Activated T-cell treated with anti-CD3 and anti-CD28 coated beads for 1 hour (primary cell): ENCODE measurements around the gene CALY.
A peak's percentile ranks its signal among the peaks of the same experiment; 100 is the strongest.

Source experiments
- DNase-seq: peaks from one replicate; pipeline ENCODE4 v3.0.0-alpha.2; 2020; ENCODE audit warnings: low read depth

The CALY gene

GRCh38 chr10:133350950-133351329, 14.2 kb upstream of the CALY start:
- no peak for DNase-seq

GRCh38 chr10:133350283-133350949, 13.7 kb upstream of the CALY start:
- DNase-seq, result no peak

DNA sequence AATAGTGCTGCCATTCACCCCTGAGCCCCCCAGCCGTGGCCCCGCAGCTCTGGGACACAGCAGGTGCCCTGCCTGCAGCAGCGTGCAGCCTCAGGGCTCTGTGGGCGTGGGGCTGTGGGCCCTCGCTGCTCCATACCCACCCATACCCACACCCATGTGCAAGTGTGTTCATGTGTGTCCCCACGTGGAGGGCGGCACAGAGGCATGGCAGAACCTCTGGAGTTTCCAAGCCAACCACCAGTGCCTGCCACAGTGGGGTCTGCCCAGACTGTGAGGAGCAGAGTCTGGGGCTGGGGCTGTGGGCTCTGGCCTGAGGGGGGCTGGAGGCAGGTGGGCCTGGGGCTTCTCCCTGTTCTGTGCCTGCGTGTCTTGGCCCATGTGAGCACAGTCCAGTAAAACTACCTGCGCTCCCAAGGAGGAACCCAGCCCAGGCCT, 12.9 kb upstream of the CALY start:
- no peak for DNase-seq

- DNase-seq, result no peak
Measured at GRCh38 chr10:133349160-133349568, 12.5 kb upstream of the CALY start.

- DNase-seq, result no peak
Measured at GRCh38 chr10:133347710-133348517, 11.2 kb upstream of the CALY start.

DNA sequence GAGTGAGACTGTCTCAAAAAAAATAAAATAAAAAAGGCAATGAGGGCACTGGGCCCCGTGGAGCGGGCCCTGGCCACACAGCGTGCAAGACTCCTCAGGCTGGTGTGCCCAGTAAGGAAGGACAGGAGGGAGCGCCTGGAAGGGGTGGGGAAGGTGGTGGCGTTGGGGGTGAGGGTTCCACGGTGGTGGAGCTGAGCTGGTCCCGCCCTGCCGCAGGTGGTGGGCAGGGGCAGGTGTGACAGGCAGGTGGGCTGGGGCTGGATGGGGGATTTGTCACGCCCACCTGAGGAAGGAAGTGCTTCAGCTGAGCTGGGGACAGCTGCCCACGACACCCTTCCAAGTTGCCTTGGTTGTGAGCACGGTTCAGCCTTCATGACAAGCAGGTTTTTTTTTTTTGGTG, 9.7 kb upstream of the CALY start:
- no peak for DNase-seq

DNA sequence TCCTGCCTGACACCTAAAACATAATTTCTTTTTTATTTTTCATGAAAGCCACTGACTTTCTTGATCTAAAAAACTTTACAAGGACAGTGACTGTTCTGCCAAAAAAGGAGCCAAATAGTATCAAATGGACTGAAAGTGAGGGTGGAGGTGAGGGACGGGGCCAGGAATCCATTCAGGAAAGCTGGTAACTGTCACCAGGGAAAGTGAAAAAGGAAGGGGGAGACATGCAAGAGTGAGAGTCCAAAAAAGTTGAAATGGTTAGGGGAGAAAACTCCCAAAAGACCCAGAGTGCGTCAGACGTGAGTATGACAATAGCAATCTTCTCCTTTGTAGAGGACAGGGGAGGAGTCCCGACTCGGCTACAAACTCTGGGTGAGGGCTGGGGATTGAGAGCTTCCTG, 7.5 kb upstream of the CALY start:
- no peak for DNase-seq

DNA sequence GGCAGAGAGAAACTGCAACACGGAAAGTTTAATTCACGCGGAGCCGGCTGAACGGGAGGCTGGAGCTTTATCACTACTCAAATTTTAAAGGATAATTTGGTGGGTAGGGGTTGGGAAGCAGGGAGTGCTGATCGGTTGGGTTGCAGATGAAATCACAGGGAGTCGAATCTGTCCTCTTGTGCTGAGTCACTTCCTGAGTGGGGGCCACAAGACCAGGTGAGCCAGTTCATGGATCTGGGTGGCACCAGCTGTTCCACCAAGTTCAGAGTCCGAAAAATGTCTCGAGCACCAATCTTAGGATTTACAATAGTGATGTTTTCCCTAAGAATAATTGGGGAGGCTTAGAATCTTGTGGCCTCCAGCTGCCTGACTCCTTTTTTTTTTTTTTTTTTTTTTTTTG, 6.9 kb upstream of the CALY start:
- no peak for DNase-seq

GRCh38 chr10:133342942-133343341, 6.2 kb upstream of the CALY start:
- DNase-seq, result no peak

DNA sequence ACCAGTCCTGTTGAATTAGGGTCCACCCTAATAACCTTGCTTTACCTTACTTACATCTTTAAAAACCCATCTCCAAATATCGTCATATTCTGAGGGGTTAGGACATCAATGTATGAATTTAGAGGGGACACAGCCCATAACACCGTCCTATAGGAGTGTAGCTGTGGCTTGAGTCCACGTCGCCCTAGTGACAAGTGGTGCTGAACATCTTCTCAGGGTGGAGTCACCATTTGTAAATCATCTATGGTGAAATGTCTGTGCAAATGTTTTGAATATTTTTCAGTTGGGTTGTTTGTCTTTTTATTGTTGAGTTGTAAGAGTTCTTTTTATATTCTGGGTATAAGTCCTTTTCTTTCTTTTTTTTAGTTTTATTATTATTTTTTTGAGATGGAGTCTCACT, 5.3 kb upstream of the CALY start:
- no peak for DNase-seq

GRCh38 chr10:133339708-133340380, 3.1 kb upstream of the CALY start:
- DNase-seq, result no peak

DNA sequence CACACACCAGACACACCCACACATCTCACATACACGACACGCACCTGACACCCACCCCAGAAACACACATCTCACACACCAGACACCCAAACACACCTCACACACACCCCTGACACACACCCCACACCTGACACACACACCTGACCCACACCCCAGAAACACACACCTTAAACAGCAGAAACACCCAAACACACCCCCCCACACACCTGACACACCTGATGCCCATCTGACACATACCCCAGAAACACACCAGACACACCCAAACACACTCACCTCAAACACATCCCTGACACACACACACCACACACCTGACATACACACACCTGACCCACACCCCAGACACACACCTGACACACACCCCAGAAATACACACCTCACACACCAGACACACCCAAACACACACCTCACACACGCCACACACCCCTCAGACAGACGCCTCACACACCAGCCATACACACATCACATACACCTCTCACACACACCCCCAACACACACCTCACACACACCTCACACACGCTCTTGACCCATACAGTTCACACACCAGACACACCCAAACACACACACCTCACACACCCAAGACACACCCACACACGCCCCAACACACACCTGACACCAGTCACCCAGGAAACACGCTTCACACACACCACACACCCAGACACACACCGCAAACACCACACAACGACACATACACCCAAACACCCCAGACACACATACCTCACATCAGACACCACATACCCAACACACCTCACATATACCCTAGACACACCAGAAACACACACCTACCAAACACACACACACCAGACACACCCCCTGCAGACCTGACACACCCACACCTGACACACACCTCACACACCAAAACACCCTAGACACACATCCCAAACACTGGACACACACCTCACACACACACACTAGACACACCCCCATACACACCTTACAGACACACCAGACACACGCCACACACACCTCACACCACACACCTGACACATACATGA, 1.7 kb upstream of the CALY start:
- no peak for DNase-seq

DNA sequence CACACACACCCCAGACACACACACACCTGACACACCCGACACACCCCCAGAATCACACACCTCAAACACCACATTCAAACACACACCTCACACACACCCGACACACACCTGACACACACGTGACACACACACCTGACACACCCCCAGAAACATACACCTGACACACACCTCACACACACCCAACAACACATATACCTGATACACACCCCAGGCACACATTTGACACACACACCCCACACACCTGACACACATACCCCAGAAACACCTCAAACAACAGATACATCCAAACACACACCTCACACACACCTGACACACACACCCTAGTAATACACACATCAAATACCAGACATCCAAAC, 652 bp upstream of the CALY start:
- DNase-seq, result no peak

DNA sequence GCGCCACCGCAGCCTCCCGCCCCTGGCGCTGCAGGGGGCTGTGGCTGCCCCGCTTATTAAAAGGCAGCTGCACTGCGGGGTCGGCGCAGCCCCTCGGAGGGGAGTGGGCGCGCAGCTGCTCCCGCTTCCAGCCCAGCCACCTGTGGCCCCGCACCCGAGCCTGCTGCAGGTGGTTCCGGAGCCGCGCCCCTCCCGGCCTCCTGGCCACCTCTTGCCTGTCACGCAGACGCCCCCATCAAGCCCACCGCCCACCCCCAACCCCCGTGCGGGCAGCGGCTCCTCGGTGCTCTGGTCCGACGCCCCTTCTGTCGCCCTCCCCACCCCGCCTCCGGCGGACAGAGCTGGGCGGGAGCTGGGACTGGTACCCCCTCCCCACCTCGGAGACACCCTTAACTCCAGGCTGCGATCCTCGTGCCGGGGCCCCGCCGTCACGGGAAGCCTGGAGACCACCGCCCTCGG, 549 bp downstream of the CALY start:
- no peak for DNase-seq

DNA sequence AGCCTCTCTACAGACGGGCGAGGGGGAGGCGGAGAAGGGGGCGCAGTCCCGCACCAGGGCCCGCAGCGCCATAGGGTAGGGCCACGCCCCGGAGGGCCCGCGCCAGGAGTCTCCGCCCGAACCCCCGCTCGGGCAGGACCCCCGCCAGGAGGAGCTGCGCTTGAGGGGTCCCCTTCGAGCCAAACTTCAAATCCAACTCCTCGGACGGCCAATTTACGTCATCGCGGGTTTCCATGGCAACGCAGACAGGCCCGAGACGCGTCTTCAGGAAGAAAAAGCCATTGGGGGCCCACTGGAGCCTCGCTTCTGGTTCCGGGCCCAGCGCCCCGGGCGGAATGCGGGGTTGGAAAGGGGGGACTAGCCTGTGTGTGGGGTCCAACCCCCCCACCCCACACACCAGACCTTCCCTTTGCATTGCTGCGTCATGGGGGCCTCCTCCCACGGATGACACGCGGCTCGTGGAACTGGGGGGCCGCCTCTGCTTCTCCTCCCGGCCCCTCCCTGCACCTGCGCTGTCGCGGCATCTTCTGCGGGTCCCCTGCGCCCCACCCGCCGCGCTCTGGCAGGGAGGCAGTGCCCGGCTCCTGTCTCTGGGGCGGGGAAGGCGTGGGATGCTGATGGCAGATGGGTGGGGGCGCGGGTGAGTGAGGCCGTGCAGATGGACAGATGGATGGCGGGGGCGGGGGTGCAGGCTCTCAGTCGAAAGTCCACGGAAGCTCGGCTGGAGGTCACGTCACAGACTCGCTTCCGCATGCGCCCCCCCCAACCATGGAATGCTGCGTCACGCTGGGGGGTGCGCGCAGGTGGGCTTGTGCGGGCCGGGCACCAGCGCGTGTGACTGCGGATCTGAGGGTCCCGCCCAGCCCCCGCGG, 1.2 kb downstream of the CALY start:
- DNase-seq, result peak; percentile 72

DNA sequence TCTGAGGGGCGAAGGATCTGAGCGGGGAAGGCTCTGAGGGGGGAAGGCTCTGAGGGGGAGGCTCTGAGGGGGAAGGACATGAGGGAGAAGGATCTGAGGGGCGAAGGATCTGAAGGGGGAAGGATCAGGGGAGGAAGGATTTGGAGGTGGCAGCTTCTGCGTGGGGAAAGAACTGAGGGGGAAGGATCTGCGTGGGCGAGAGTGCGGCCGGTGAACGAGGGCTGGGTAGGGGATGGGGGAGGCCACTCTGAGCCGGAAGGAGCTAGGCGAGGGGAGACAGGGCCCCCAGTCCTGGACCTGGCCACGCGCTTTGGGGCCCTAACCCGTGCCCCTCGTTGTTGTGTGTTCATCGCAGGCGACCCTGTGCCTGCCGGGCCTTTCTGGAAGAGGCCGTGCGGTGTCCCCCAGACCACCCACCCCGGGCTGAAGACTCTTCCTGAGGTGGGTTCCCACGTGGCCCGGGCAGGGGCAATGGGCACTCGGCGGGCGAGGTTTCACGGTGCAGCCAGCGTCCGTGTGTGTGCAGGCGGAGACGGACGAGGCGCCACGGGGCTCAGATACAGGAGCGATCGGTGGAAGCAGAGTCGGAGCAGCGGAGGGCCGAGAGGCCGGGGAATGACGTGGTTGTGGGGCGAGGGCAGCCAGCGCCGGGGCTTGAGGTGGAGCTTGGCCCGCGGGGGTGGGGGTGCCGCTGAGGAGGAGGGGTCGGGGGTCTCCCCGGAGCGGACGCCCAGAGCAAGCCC, 2.0 kb downstream of the CALY start:
- no peak for DNase-seq

DNA sequence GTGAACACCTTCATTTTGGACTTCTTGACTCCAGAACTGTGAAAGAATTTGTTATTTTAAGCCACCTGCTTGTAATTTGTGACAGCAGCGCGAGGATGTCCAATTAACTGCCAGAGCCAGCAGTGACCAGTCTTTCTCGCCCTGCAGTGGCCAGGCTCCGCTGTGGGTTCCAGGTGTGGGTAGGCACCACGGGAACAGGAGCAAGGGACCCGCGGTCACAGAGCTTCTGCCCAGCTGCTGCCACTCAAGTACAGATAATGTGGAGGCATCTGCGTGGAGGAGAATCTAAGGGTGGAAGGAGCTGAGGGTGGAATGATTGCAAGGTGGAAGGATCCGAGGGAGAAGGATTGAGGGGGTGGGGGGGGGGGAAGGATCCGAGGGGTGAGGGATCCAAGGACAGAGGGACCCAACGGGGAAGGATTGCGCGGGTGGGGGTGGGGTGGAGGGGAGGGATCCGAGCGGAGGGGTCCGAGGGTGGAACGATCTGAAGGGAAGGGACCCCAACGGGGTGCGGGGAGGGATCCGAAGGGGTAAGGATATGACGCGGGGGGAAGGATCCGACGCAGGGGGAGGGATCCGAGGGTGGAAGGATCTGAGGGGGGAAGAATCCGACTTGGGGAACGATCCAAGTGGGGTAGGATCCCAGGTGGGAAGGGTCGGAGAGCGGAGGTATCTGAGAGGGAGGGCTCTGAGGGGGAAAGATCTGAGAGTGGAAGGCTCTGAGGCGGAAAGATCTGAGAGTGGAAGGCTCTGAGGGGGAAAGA, 3.6 kb downstream of the CALY start:
- no peak for DNase-seq

DNA sequence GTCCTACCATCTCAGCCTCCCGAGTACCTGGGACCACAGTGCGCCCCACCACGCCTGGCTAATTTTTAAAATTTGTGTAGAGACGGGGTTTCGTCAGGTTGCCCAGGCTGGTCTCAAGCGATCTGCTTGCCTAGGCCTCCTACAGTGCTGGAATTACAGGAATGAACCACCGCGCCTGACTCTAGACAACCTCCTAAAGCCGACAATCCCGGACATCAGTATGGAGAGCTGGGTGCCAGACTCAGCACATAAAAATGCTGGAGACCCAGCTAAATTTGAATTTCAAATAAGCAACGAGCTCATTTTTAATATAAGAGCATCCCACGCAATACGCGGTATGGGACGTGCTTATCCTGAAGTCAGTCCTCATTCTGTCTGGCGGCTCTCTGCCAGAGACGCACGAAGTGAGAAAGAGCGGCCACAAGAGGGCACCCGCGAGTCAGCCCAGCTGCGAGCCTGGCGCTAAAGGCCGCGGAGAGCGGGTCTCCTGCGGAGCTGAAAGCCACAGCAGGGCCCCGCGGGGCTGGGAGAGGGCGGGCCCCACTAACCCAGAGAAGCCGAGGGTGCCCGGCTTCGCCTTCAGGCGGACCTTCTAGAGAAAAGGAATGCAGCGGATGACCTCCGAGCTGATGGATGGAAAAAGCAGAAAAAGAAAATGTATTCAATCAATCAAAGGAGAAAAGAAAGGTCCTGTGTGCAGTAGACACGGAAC, 7.0 kb downstream of the CALY start:
- DNase-seq, result peak; percentile 89
